ENCODE results near the gene KRT39.

KRT39 gene

GRCh38 chr17:40978575-40979151, 11.9 kb upstream of the KRT39 start:
- DNase-seq, result no peak

GRCh38 chr17:40975516-40975915, 8.8 kb upstream of the KRT39 start:
- no peak for DNase-seq

GRCh38 chr17:40974366-40974765, 7.6 kb upstream of the KRT39 start:
- DNase-seq, result no peak

- DNase-seq, result no peak
Observed at GRCh38 chr17:40967582-40967981, 834 bp upstream of the KRT39 start.

GRCh38 chr17:40963838-40964237, 2.9 kb downstream of the KRT39 start:
- no peak for DNase-seq

- DNase-seq, result no peak
Observed at GRCh38 chr17:40962059-40962561, 4.6 kb downstream of the KRT39 start.

GRCh38 chr17:40961591-40961990, 5.2 kb downstream of the KRT39 start:
- DNase-seq, result no peak

- no peak for DNase-seq
Observed at GRCh38 chr17:40960144-40960543, 6.6 kb downstream of the KRT39 start.

- no peak for DNase-seq
Observed at GRCh38 chr17:40958086-40958953, 8.4 kb downstream of the KRT39 start.

GRCh38 chr17:40956401-40957254, 10.1 kb downstream of the KRT39 start:
- DNase-seq, result no peak

GRCh38 chr17:40953881-40954280, 12.9 kb downstream of the KRT39 start:
- DNase-seq, result no peak

GRCh38 chr17:40952661-40953060, 14.1 kb downstream of the KRT39 start:
- DNase-seq, result no peak

GRCh38 chr17:40952154-40952553, 14.6 kb downstream of the KRT39 start:
- DNase-seq, result no peak

- DNase-seq, result no peak
Observed at GRCh38 chr17:40951011-40951622, 15.6 kb downstream of the KRT39 start.

GRCh38 chr17:40950176-40950575, 16.6 kb downstream of the KRT39 start:
- no peak for DNase-seq

- no peak for DNase-seq
Observed at GRCh38 chr17:40949418-40949817, 17.3 kb downstream of the KRT39 start.

- no peak for DNase-seq
Observed at GRCh38 chr17:40947929-40948328, 18.8 kb downstream of the KRT39 start.

GRCh38 chr17:40945414-40945813, 21.3 kb downstream of the KRT39 start:
- DNase-seq, result no peak

GRCh38 chr17:40944531-40944930, 22.2 kb downstream of the KRT39 start:
- no peak for DNase-seq

- DNase-seq, result no peak
Observed at GRCh38 chr17:40942553-40942952, 24.2 kb downstream of the KRT39 start.

- no peak for DNase-seq
Observed at GRCh38 chr17:40940266-40940665, 26.5 kb downstream of the KRT39 start.

GRCh38 chr17:40938981-40939380, 27.8 kb downstream of the KRT39 start:
- no peak for DNase-seq

GRCh38 chr17:40937384-40937819, 29.3 kb downstream of the KRT39 start, which contains the start of gene KRT23:
Gene KRT23 (minus strand): TSS chr17:40937646. CDS start chr17:40936603, 1,043 bp downstream.
- DNase-seq, result no peak
